GM21717 (cell line): ENCODE data around the gene MTMR3.

Experiments
- ATAC-seq: cut with Tn5 transposase; IDR thresholded peaks from one replicate; pipeline ENCODE4 v1.9.1; 2021; ENCODE audit warnings: mild to moderate bottlenecking, moderate library complexity; ENCODE audit not compliant: unreplicated experiment

Gene MTMR3

DNA sequence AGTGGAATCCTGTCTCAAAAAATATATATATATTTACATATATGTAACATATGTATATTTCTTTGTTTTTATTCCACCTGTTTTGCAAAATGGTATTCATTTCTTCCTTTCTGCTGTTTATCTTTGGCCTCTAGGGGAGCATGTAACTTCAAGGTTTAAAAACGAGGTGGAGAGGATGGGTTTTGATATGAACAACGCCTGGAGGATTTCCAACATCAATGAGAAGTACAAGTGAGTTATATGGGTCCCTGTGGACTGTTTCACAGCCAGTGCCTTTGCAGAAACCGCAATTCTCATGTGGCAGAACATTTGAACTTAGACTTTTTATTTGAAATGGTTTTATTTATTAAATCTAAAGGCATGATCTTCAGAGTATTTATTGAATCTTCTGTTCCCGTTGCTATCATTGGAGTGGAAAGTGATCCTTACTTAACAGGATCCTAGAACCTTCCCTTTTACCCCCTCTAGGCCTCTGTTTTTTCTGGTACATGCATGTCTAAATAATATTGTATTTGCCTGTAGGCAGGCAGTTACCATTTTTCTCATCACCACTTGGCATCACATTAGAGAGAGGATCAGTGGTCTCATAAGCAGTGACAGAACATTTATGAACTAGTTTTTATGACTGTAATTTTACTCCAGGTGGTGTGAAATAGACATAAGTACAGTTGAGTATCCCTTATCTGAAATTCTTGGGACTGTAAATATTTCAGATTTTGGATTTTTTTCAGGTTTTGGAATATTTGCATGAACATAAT is 115.8 kb downstream of the MTMR3 start:
- no peak for ATAC-seq

DNA sequence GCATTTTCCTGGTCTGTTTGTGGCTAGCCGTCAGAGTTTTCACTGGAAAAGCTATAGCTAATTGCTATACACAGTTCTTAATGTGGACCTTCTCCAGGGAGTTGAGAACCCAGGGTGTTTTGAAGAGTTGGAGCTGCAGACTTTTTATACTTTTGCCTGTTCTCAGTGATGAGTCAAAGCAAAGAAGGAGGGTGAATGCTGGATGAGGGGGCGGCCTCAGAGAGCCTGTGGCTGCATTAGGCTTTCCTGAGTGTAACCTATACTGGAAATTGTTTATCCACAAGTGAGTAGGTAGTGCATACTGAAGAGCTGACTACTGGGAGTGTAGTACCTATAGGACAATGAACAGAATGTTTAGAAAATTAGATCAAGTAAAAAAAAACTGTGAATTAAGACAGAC is 117.6 kb downstream of the MTMR3 start:
- ATAC-seq: no peak

DNA sequence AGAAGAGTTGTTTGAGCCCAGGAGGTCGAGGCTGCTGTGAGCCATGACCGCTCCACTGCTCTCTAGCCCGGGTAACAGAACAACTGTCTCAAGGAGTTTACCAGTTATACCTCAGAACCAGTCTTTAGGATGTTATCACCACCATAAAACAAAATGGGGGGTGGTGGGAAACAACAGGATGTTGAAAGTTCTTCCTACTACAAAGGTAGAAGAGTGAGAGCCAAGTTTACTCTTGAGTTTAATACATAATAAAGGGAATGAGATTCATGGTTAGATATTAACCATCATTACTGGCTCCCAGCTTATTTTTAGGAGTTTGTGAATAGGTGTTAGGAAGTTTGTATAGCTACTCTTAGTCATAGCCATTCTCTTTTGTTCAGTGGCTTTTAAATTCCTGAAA is 118.5 kb downstream of the MTMR3 start:
- ATAC-seq: no peak

DNA sequence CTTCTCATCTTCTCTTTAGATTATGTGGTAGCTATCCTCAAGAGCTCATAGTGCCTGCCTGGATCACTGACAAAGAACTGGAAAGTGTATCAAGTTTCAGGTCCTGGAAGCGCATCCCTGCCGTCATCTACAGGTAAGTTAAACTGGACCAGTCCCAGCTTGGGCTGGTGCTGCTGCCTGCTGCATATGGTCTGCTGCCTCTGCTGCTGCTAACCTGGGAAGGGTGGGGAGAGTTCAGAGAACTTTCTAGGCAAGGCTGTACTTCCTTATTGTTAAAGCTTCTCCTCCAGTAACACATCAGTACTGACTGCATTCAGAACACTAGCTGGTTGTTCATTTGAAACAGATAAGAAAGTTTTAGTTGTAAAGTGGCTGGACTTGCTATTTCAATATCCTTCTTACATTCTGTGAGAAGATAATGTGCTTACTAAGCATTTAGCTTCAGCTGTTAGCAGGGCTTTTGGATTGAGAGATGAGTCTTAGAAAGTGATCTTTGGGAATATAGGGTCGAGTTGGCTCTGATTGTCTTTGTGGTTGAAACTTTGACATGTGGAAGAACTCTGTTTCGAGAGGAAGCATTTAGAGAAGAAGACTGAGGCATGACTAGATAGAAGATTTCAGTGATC is 120.0 kb downstream of the MTMR3 start:
- ATAC-seq: no peak

DNA sequence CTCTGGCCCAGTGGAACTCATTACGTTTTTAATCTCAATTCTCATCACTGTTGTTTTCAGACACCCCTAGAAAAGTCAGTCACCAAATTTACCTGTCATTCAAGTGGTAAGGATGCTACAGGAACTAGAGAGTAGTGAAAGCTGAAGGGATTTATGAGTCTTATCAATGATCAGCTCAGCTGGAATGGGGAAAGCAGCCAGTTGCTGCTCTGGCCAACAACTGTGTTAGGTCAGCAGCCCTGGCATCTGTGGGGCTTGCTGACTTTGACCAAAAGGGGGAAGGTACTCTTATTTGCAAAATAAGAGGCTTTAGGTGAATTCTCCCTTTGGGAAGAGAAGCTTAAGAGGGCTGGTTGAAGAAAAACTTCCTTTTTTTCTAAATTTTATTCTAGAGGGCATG is 121.1 kb downstream of the MTMR3 start:
- ATAC-seq: no peak

DNA sequence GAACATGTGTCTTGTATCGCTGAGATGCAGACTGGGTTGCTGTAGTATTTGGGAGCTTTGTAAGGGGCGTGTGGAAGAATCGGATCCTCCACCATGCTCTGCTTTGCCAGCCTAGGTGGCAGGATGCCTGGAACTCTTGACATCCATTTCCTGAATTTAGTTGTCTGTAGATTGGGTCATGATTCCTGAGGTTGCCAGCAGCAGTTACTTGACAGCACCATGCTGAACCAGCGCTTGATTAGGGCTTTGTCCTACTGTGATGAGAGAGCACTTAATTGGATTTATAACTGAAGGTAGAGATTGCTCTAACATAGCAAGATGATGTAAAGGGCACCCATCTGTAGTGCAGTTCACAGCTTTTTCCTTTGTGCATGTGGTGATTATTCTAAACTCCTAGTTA is 121.7 kb downstream of the MTMR3 start:
- no peak for ATAC-seq

DNA sequence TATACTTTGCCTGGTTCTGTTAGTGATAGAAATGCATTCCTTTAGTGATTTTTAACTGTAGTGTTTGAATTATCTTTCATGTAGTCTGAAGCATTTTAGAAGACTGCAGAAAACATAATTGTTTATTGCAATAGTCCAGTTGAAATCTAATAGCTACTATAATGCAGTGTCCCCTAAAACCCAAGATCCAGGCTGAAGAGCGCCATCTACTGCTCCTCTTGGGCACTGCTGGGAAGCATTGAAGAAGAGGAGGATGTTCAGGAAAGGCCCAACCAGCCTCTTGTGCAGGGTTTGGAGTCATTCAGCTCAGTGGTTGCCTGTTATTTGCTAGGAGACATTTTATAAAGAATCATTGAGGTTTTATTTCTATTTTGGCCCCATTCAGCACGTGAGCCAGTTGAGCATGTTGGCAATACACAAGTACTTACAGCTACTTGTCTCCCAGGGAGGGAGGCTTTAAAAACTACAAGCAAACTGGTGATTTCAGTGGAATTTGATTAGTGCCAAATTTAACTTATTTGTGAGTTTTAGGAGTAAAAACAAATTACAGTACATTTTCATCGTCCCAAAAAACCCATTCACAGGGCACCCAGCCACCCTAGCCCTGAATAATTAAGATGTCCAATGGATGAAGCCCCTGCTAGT is 122.4 kb downstream of the MTMR3 start:
- ATAC-seq: no peak

DNA sequence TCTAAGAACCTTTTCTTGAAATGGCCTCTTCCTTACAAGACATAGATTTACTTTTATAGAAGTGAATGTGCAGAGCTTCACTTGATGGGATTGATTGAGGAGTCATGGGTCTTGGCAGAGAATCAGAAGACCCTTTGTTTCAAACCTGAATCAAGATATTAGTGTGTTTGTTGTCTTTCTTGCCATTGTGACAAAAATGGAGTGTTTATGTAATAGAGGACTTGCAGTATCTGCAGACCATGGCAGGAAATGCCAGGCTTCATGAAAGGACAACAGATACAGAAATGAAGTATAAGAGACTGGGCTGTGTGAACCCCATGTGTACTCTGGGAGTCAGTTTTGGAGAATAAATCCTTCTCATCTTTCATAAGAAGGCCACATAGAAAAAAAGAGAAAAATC is 124.4 kb downstream of the MTMR3 start:
- ATAC-seq: no peak

DNA sequence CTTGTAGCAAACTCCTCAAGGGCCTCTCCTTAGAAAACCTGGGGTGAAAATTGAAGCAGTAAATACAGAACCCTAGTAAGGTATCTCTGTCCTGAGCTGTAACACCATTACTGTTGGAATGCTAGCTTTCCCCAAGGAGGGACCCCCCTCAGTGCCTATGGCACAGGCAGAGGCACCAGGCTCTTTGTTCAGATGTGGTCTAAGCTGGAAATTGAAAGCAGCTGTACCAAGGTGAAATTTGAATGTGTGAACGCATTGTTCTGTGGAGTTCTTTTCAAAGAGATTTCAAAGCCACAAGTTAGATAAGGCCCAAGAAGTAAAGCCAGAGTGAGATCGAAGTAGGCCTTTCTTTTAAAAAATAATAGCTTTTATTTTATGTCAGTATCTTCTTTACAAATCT is 125.4 kb downstream of the MTMR3 start:
- no peak for ATAC-seq

DNA sequence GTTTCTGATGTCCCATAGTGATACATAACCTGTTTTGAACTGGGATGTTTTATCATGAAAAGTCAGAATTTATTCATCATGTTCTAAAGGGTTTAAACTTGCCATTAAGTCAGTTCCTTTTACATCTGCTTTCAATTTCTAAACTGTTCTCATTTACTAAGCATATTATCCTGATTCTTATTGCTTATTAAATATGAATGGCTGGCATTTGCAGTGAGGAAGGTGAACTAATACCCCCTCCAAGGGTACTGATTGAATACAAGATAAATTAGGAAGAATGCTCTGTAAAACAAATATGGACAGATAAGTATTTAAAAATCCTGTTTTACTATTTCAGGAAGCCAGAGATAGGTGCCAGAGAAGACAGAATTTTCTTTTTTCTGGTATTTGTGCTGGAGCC is 126.5 kb downstream of the MTMR3 start:
- ATAC-seq: no peak

DNA sequence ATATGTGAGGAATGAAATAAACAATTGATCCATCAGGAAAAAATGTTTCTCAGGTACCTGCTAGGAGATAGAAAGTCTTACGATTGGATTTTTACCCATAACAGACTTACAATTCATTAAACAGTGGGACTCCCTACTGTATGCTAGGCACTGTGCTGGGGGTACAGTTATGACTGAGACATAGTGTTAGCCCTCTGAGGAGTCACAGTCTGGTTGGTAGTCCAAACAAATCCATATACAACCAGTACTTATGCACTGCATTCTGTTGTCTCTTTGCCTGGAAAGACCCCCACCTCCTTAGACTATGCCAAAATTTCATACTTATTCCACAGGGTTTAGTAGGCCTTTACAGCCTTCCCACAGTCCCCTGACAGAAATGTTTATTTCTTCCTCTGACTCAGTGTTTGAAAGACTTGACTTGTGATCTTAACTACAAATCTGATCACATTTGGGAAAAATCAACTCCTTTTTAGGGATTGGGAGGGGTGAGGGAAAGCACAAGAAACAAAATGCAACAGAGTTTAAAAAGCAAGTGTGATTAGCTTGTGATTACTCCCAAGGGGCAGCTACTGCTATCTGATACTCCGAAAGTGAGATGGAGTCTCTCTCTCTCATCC is 127.9 kb downstream of the MTMR3 start:
- no peak for ATAC-seq

DNA sequence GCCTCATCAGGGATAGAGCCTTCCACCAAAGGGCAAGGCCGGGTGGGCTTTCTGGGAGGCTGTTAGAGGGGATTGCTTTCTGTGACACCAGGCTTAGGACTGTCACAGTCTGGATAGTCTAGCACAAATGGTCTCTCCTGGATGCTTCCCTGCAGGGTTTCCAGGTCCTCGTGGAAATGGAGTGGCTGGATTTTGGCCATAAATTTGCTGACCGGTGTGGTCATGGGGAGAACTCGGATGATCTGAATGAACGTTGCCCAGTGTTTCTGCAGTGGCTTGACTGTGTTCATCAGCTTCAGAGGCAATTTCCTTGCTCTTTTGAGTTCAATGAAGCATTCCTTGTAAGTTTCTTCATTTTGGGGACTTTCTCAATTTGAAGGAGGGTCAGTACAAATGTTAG is 130.2 kb downstream of the MTMR3 start:
- ATAC-seq: no peak

DNA sequence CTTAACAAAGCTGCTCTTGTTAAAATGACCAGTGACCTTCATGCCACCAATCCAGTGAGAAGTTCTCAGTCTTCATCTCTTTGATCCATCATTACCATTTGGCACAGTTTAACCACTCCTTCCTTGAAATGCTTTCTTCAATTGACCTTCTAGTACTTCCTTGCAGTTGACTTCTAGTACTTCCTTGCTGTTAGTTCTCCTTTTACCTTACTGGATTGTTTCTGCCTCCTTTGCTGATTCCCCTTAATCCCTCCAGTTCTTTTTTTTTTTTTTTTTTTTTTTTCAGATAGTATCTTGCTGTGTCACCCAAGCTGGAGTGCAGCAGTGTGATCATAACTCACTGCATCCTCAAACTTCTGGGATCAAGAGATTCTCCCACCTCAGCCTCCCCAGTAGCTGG is 131.3 kb downstream of the MTMR3 start:
- ATAC-seq: no peak

DNA sequence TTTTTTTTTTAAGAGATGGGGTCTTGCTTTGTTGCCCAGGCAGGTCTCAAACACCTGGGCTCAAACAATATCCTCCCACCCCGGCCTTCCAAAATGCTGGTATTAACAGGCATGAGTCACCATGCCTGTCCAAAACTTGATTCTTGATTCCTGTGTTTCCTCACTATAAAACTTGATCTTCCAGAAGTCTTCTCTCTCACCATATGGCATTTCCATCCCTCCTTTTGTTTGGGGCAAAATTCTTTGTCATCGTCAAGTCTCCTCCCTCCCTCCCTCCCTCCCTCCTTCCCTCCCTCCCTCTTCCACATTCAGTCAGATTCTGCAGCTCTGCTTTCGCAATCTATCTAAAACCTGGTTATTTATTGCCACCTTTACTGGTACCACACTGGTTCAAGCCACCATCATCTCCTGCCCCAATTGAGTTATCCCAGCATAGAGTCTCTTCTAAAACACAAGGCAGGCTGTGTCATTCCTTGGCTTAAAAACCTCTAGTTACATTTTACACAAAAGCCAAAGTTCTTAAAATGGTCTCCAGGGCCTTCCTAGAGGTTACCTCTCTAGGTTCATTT is 132.3 kb downstream of the MTMR3 start:
- ATAC-seq: no peak

DNA sequence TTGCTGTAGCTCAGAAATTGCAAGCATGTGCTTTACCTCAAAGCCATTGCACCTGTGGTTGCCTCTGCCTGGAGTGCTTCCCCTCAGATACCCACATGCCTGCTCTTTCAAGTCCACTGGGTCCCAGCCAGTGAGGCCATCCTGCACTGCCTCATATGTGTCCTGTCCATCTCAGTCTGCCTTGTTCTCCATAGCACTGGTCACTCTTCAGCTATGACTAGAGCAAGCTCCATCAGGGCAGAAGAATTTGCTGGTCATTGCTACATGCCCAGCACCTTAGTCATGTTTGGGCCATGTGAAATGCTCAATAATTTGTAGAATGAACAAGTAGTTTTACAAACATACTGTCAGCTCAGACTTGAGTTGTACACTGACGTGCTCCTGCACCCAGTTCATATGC is 132.9 kb downstream of the MTMR3 start:
- ATAC-seq: no peak

DNA sequence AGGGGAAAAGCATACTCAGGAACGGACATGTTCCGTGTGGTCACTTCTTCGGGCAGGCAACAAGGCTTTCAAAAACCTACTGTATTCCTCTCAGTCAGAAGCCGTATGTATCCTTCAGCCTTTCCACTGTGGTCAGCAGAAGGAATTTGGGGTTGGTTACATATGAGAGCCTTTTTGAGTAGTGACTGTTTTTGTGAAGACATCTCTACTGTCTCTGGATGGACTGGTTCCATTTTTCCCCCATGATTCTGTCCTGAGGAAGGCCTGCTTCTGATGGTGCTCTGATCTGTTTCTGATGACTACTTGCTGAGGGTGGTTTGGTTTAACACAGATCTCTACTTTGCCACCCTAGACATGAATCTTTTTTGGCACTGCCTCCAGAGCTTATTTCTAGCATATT is 133.6 kb downstream of the MTMR3 start:
- no peak for ATAC-seq

DNA sequence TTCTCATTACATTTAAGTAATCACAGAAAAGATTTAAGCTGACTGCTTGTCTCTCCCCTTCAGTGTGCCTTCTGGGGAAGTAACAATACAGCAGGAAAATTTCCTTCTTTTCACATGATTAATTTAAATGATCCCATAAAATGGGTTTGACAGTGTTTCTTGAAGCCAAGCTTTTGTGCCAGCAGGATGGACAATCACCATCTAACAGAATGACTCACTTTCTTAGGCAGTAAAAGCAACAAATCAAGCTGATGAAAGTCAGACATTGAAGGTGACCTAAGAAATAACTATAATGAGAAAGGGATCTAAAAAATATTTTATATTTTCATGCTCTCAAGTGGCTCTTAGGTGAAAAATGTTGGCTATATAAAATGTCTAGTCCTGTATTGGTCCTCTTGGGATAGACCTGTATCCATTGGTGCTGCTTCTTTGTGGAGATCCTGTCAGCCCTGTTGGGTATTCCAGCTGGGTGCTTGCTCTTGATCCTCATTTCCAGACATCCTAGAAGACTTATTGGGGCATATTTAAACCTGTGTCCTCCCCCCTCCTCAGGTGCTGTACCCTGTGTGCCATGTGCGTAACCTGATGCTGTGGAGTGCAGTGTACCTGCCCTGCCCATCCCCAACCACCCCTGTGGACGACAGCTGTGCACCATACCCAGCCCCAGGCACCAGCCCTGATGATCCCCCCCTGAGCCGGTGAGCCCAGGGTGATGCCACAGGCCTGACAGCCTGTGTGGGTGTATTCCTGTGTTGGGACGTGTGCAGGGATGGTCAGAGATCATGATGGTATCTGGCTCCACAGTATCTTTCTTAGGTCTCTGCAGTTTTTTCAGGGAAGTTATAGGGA is 134.6 kb downstream of the MTMR3 start:
- no peak for ATAC-seq

DNA sequence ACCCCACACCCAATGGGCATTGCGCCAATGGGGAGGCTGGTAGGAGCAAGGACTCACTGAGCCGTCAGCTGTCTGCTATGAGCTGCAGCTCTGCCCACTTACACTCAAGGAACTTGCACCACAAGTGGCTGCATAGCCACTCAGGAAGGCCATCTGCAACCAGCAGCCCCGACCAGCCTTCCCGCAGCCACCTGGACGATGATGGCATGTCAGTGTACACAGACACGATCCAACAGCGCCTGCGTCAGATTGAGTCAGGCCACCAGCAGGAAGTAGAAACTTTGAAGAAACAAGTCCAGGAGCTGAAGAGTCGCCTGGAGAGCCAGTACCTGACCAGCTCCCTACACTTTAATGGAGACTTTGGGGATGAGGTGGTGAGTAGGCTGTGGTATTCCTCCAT is 137.5 kb downstream of the MTMR3 start:
- ATAC-seq: no peak

DNA sequence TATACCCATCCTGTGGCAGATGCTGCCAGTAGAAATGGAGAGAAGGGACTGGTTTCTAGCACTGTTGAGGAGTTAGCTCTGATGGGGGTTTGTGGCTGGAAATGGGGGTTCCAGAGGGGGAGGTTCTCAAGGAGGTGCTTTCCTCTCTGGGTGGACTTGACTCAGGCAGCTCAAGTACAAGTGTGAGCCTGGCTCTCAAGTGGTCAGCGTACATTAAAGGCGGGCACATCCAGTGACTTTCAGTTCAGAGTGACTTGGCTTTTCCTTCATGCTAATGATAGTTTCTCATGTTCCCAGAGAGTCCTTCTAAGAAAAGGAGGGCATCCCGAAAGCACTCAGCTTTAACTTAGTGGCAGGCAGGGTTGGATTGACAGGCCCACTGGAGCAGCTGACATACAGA is 138.4 kb downstream of the MTMR3 start:
- ATAC-seq: no peak

DNA sequence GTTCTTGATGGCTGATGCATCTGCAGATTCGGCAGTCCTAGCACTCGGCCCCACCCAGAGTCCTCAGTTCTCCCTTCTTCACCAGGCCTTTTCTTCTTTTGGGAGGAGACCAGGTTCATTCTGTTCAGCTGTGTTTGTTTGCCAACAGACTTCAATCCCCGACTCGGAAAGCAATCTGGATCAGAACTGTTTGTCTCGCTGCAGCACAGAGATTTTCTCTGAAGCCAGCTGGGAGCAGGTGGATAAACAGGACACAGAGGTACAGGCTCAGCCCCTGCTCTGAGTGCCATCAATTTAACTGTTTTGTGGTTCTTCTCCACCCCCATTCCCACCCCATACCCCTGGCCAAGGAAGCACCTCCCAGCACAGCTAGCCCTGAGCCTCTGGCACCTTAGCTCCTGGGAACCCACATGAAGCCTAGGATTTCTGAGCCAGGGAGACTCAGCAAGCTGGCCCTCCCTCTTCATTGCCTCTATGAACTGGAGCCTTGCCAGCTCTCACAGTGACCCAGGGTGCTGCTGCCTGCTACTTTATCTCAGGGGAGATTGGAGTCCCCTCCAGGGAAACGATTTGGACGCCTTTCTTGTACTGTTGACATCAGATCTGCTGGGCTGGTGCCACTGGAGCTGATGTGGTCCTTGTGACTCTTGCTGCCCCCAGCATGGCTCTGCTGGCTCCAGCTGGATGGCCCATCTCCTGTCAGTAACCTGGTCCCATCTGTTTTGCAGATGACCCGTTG is 139.1 kb downstream of the MTMR3 start:
- ATAC-seq: no peak
